H9 (cell line): Measurements from ENCODE around the gene ZNF821. TPM values are rescaled to one million over a fixed set of nuclear protein-coding genes. Genes with fewer than 3 reads are reported as not detected.

Experiments
- DNase-seq: peaks from one replicate; pipeline ENCODE4 v3.0.0-alpha.2; 2017
- H2AFZ ChIP-seq: one replicate; pipeline ENCODE4 v1.6.1; 2013; ENCODE audit warnings: mild to moderate bottlenecking, low read length, control low read depth, moderate library complexity
- H2AK5ac ChIP-seq: 2 replicates; pipeline ENCODE4 v1.6.1; 2013; ENCODE audit warnings: low read length, control low read depth, mixed read lengths; ENCODE audit not compliant: insufficient read length
- H2BK120ac ChIP-seq: one replicate; pipeline ENCODE4 v1.6.1; 2013; ENCODE audit warnings: low read depth, mild to moderate bottlenecking, low read length, control low read depth, inconsistent platforms; ENCODE audit not compliant: poor library complexity, severe bottlenecking
- H2BK12ac ChIP-seq: 2 replicates; pipeline ENCODE4 v1.6.1; 2013; ENCODE audit warnings: low read length, control low read depth, mixed read lengths, low read depth; ENCODE audit not compliant: insufficient read length
- H2BK15ac ChIP-seq: 2 replicates; pipeline ENCODE4 v1.6.1; 2013; ENCODE audit warnings: low read depth, low read length, control low read depth
- H2BK20ac ChIP-seq: one replicate; pipeline ENCODE4 v1.6.1; 2013; ENCODE audit warnings: low read depth, mild to moderate bottlenecking, low read length, control low read depth, inconsistent platforms; ENCODE audit not compliant: poor library complexity, severe bottlenecking
- H2BK5ac ChIP-seq: 2 replicates; pipeline ENCODE4 v1.6.1; 2013; ENCODE audit warnings: low read length, control low read depth, mixed read lengths; ENCODE audit not compliant: insufficient read length
- H3K14ac ChIP-seq: 2 replicates; pipeline ENCODE4 v1.6.1; 2013; ENCODE audit warnings: low read length, control low read depth; ENCODE audit not compliant: insufficient read depth
- H3K18ac ChIP-seq: 2 replicates; pipeline ENCODE4 v1.6.1; 2013; ENCODE audit warnings: low read depth, mild to moderate bottlenecking, mixed read lengths, low read length, control low read depth; ENCODE audit not compliant: insufficient read length
- H3K23ac ChIP-seq: 2 replicates; pipeline ENCODE4 v1.6.1; 2013; ENCODE audit warnings: low read length, control low read depth, mixed read lengths, low read depth; ENCODE audit not compliant: insufficient read length
- H3K23me2 ChIP-seq: 2 replicates; pipeline ENCODE4 v1.6.1; 2013; ENCODE audit warnings: low read depth, mild to moderate bottlenecking, mixed read lengths, low read length, control low read depth; ENCODE audit not compliant: insufficient read length, poor library complexity, severe bottlenecking
- H3K27ac ChIP-seq: 2 replicates; pipeline ENCODE4 v1.5.1; 2013; ENCODE audit warnings: low read length, control low read depth, mixed read lengths, low read depth; ENCODE audit not compliant: insufficient read length
- H3K27me3 ChIP-seq: 2 replicates; pipeline ENCODE4 v1.6.1; 2013; ENCODE audit warnings: low read length, control low read depth, inconsistent platforms; ENCODE audit not compliant: insufficient read depth
- H3K4ac ChIP-seq: 2 replicates; pipeline ENCODE4 v1.6.1; 2013; ENCODE audit warnings: low read depth, mild to moderate bottlenecking, control low read depth, inconsistent platforms, low read length, moderate library complexity
- H3K4me1 ChIP-seq: 2 replicates; pipeline ENCODE4 v1.6.1; 2013; ENCODE audit warnings: low read length, control low read depth, inconsistent platforms; ENCODE audit not compliant: insufficient read depth
- H3K4me2 ChIP-seq: 2 replicates; pipeline ENCODE4 v1.6.1; 2013; ENCODE audit warnings: low read length, control low read depth, mixed read lengths; ENCODE audit not compliant: insufficient read length, insufficient read depth
- H3K56ac ChIP-seq: 2 replicates; pipeline ENCODE4 v1.6.1; 2013; ENCODE audit warnings: low read depth, mild to moderate bottlenecking, mixed read lengths, low read length, control low read depth; ENCODE audit not compliant: insufficient read length
- H3K79me1 ChIP-seq: 2 replicates; pipeline ENCODE4 v1.6.1; 2013; ENCODE audit warnings: low read depth, mild to moderate bottlenecking, moderate library complexity, low read length, control low read depth, inconsistent platforms; ENCODE audit not compliant: insufficient read depth, poor library complexity, severe bottlenecking
- H3K79me2 ChIP-seq: 2 replicates; pipeline ENCODE4 v1.6.1; 2013; ENCODE audit warnings: low read length, control low read depth, inconsistent platforms; ENCODE audit not compliant: insufficient read depth
- H3K9ac ChIP-seq: 2 replicates; pipeline ENCODE4 v1.6.1; 2013; ENCODE audit warnings: low read length, control low read depth, mixed read lengths; ENCODE audit not compliant: insufficient read length; ENCODE audit errors: extremely low read depth
- H3K9me3 ChIP-seq: one replicate; pipeline ENCODE4 v1.6.1; 2013; ENCODE audit warnings: low read depth, low read length, inconsistent platforms; ENCODE audit not compliant: control insufficient read depth
- H3T11ph ChIP-seq: one replicate; pipeline ENCODE4 v1.6.1; 2013; ENCODE audit warnings: mild to moderate bottlenecking, low read length, control low read depth, inconsistent platforms
- H4K20me1 ChIP-seq: one replicate; pipeline ENCODE4 v1.6.1; 2013; ENCODE audit not compliant: control insufficient read depth, insufficient read length, insufficient read depth
- H4K5ac ChIP-seq: 2 replicates; pipeline ENCODE4 v1.6.1; 2013; ENCODE audit warnings: low read depth, mild to moderate bottlenecking, mixed read lengths, low read length, control low read depth; ENCODE audit not compliant: insufficient read length
- H4K8ac ChIP-seq: replicated peaks from 2 replicates; pipeline ENCODE4 v1.6.1; 2013; ENCODE audit warnings: low read length, control low read depth, mixed read lengths, low read depth; ENCODE audit not compliant: insufficient read length
- H4K91ac ChIP-seq: 2 replicates; pipeline ENCODE4 v1.6.1; 2013; ENCODE audit warnings: low read depth, mild to moderate bottlenecking, moderate library complexity, mixed read lengths, low read length, control low read depth; ENCODE audit not compliant: insufficient read length
- H3K27ac Mint-ChIP-seq, 3 experiments: 2 replicates in 2 of 3; 3 replicates in 1 of 3; pipeline ENCODE4 v1.8.0; 2020 to 2021; ENCODE audit warnings: mixed read lengths in 3 of 3, mild to moderate bottlenecking in 1 of 3, moderate library complexity in 1 of 3
- H3K27me3 Mint-ChIP-seq: 2 replicates; pipeline ENCODE4 v1.8.0; 2021; ENCODE audit warnings: low read depth, mild to moderate bottlenecking, moderate library complexity, mixed read lengths
- H3K36me3 Mint-ChIP-seq, 3 experiments: 2 replicates in 2 of 3; 3 replicates in 1 of 3; pipeline ENCODE4 v1.8.0; 2020 to 2021; ENCODE audit warnings: low read depth in 3 of 3, mixed read lengths in 3 of 3; ENCODE audit not compliant: insufficient read depth in 1 of 3
- H3K4me1 Mint-ChIP-seq, 2 experiments: 2 replicates each; pipeline ENCODE4 v1.8.0; 2020; ENCODE audit warnings: mixed read lengths in 2 of 2
- H3K4me3 Mint-ChIP-seq, 2 experiments: 2 replicates in 1 of 2; 3 replicates in 1 of 2; pipeline ENCODE4 v1.8.0; 2020 to 2021; ENCODE audit warnings: mild to moderate bottlenecking in 2 of 2, mixed read lengths in 2 of 2, moderate library complexity in 1 of 2
- H3K9me3 Mint-ChIP-seq, 2 experiments: 2 replicates in 1 of 2; 3 replicates in 1 of 2; pipeline ENCODE4 v1.8.0; 2020; ENCODE audit warnings: mild to moderate bottlenecking in 2 of 2, mixed read lengths in 2 of 2, moderate library complexity in 1 of 2
- CTCF ChIP-seq: fragments of 200-600 bp; sonication (generic); conservative IDR thresholded peaks from 3 replicates; pipeline ENCODE4 v1.8.0; 2021; ENCODE audit warnings: antibody characterized with exemption, mild to moderate bottlenecking
- WGBS: extraction: QIAGEN DNeasy Blood & Tissue Kit; methylation state at CpG from one replicate; pipeline ENCODE4 v1.1.7; 2013; ENCODE audit warnings: missing lambda C conversion rate, low lambda C conversion rate, mixed read lengths; ENCODE audit not compliant: insufficient read length; ENCODE audit errors: extremely low coverage; 5-methylcytosine and 5-hydroxymethylcytosine counted together
- total RNA-seq: library from RNA; stranded (reverse); gene quantifications from 2 replicates; pipeline ENCODE4 v1.2.1, GENCODE V29; 2021

The ZNF821 gene
- total RNA-seq, 1 experiment from 2014 or later, result 12.5 TPM

DNA sequence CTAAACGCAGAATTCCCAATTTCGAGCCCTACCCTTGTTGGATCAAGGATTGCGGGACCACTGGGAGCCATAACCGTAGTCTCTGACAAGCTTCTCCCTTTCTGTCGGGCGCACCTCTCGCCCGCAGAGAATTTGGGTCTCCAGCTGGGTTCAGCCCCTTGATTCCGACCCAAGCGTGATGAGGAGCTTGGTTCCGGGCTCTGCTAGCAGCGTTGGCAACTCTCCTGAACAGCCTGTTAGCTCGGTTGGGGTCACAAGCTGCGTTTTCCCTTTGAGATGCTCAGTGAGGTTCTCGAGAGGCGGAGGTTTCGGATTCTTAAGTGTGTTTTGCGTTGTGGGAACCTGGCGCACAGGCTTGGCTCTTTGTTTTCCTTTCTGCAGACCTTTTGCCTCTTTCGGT lies 37.6 kb downstream of the ZNF821 start:
- H4K20me1 ChIP-seq, result no peaks in the 10 kb centered on the region
- no peaks in the 10 kb centered on the region; the same call in 1 of the 2 replicates for H3K27me3 Mint-ChIP-seq
- H3K4me2 ChIP-seq, result peak overlapping the region; percentile 88
- H3K56ac ChIP-seq, result no peak overlapping the region
- no peak overlapping the region for H2AFZ ChIP-seq
- H3K27ac ChIP-seq, result no peak overlapping the region
- peaks cover 16 to 33% (median 33%) of the 10 kb centered on the region in 3 experiments; a peak in 6 of 7 replicates for H3K36me3 Mint-ChIP-seq
- H2BK20ac ChIP-seq, result no peak overlapping the region
- peaks cover 12% of the 10 kb centered on the region; the same call in 1 of the 2 replicates for H3K79me2 ChIP-seq
- H3K14ac ChIP-seq, result no peak overlapping the region; the same call in 1 of the 2 replicates
- no peak overlapping the region for H4K5ac ChIP-seq
- peaks cover 8 to 13% of the 10 kb centered on the region in 2 experiments for H3K4me1 Mint-ChIP-seq
- no peak for DNase-seq
- H3K9ac ChIP-seq, result peak overlapping the region; percentile 60
- peaks cover 3% of the 10 kb centered on the region; the same call in 1 of the 2 replicates for H3K4me1 ChIP-seq
- no peaks in the 10 kb centered on the region for H3K79me1 ChIP-seq
- no peak overlapping the region for H3T11ph ChIP-seq
- no peaks in the 10 kb centered on the region for H3K9me3 Mint-ChIP-seq
- H2BK5ac ChIP-seq, result no peak overlapping the region
- no peak overlapping the region for H2BK12ac ChIP-seq
- H3K4ac ChIP-seq, result peak overlapping the region; percentile 32; the same call in 1 of the 2 replicates
- H3K27me3 ChIP-seq, result no peaks in the 10 kb centered on the region
- no peak overlapping the region for H2BK15ac ChIP-seq
- peaks cover 5% of the 10 kb centered on the region for H3K23me2 ChIP-seq
- H4K91ac ChIP-seq, result no peak overlapping the region
- no CpG with 5 or more reads among the region's 20 CpGs for WGBS
- H3K4me3 Mint-ChIP-seq, result peak overlapping the region; percentile 90 to 94
- H2AK5ac ChIP-seq, result no peak overlapping the region
- TF ChIP-seq CTCF, result no peak
- H2BK120ac ChIP-seq, result no peak overlapping the region
- H3K18ac ChIP-seq, result no peak overlapping the region
- H3K23ac ChIP-seq, result no peak overlapping the region
- no peaks in the 10 kb centered on the region for H3K9me3 ChIP-seq
- H3K27ac Mint-ChIP-seq, result peak overlapping the region; percentile 42 to 81 (median 56); a peak in 3 of 7 replicates
- H4K8ac ChIP-seq, result no peak overlapping the region
